Activated CD4-positive, alpha-beta memory T cell treated with anti-CD3 and anti-CD28 coated beads, Interleukin-2, amount 10 ng/mL, durations not matched to agents 7 days and 5 days (primary cell): ENCODE measurements around the gene IMP3. TPM values are rescaled to one million over a fixed set of nuclear protein-coding genes. Genes with fewer than 3 reads are reported as not detected.
A peak's percentile ranks its signal among the peaks of the same experiment; 100 is the strongest.

Experiments
- CTCF ChIA-PET: fragments of 350-600 bp; sonication (Branson Sonifier 250); formaldehyde crosslinking; loops from one replicate; lab custom pipeline; 2021; ENCODE audit warnings: antibody characterized with exemption, inconsistent platforms; lab: Charles Lee
- POLR2A ChIA-PET: fragments of 350-600 bp; sonication (Branson Sonifier 250); formaldehyde crosslinking; loops from one replicate; lab custom pipeline; 2021; ENCODE audit warnings: antibody characterized with exemption; lab: Charles Lee
- DNase-seq: peaks from one replicate; pipeline ENCODE4 v3.0.0-alpha.2; 2020
- H3K27ac Mint-ChIP-seq: one replicate; pipeline ENCODE4 v1.8.0; 2021; ENCODE audit warnings: mild to moderate bottlenecking, mixed read lengths
- H3K27me3 Mint-ChIP-seq: one replicate; pipeline ENCODE4 v1.8.0; 2021; ENCODE audit warnings: mixed read lengths
- H3K36me3 Mint-ChIP-seq: one replicate; pipeline ENCODE4 v1.8.0; 2021; ENCODE audit warnings: low read depth, mixed read lengths
- H3K4me1 Mint-ChIP-seq: one replicate; pipeline ENCODE4 v1.8.0; 2021; ENCODE audit warnings: mixed read lengths
- H3K4me3 Mint-ChIP-seq: one replicate; pipeline ENCODE4 v1.8.0; 2021; ENCODE audit warnings: mild to moderate bottlenecking, mixed read lengths
- H3K9me3 Mint-ChIP-seq: one replicate; pipeline ENCODE4 v1.8.0; 2021; ENCODE audit warnings: mixed read lengths
- total RNA-seq, 2 experiments: library from RNA; stranded (reverse); gene quantifications; one replicate each; pipeline ENCODE4 v1.2.3, GENCODE V29; 2021

The IMP3 gene
- total RNA-seq, 2 experiments from 2014 or later: 72.3 to 75.5 TPM

DNA sequence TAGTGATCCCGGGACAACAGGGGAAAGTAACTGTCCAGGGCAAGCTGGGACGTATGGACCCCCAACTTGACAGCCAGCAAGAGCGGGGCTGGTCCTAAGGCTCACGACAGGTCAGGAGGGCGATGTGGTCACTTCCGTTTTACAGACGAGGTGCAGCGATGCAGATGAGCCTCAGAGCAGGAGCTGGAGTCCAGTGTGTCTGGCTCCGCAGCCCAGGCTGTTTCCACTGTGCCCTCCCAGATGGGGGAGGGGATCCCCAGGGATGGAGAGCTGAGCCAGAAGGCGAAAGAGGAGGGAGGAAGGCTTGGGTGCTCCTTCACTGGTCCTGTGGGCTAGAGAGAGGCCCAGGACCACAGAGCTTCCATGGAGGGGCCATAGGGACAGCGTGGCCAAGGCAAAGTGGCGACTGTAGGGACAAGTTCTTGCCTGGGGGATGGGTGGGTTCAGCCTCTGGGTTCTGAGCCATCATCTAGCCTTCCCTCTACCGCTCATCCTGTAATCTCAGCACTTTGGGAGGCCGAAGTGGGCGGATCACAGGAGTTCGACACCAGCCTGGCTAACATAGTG lies 13.4 kb upstream of the IMP3 start:
- no peak for DNase-seq
- Mint-ChIP-seq H3K9me3 (no peaks in the 10 kb centered on the region), H3K27ac (no peak overlapping the region), H3K4me3 (no peak overlapping the region), H3K27me3 (no peaks in the 10 kb centered on the region), H3K36me3 (no peaks in the 10 kb centered on the region), H3K4me1 (peaks cover 20% of the 10 kb centered on the region)
- CTCF ChIA-PET: no interaction called here
- POLR2A ChIA-PET: interaction anchor here (0.6 to 1.2 kb wide), 2 partner anchors 212 to 284 kb away, joined by 3 to 4 read pairs; no protein-coding TSS in a partner anchor

DNA sequence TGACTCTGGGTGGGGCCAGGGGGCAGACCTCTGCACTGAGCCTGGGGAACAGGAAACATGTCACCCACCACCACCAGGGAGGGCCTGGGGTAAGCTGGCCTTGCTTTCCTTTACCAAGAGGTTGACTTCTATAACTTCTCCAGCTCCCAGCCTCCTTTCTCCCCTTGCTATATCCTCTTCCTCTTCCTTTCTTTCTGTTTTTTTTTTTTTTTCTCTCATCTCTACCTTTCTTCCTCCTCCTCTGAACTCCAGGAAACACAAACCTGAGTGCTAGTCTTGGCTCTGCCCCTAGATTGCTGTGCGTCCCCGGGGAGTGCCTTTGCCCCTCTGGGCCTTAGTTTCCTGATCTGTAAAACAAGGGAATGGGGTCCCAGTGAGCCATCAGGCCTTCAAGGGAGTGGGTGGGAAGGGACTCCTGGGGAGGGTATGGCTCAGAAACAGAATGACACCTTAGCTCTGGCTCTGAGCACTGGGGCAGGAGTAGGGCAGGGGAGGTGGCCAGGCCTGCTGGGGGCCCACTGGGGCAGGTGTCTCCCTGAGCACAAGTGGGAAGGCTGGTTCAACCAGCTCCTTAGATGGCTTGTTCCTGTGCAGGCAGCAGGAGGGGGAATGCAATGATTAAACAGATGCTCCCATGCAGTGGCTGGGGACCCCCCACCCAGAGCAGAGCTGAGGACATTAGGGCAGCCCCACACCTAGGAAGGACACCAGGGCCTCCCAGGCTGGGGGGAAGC lies 12.0 kb upstream of the IMP3 start:
- DNase-seq: peak; percentile 18
- Mint-ChIP-seq H3K4me3 (no peak overlapping the region), H3K4me1 (peaks cover 24% of the 10 kb centered on the region), H3K27me3 (peaks cover 3% of the 10 kb centered on the region), H3K27ac (peak overlapping the region; percentile 14), H3K36me3 (no peaks in the 10 kb centered on the region), H3K9me3 (no peaks in the 10 kb centered on the region)
- POLR2A ChIA-PET: interaction anchor here (1.1 to 2.1 kb wide), 2 partner anchors 11 to 26 kb away, joined by 3 to 20 read pairs; partner anchors contain the start of genes IMP3 and SNUPN
- CTCF ChIA-PET: interaction anchor here (0.8 to 1.3 kb wide), 4 partner anchors 10 to 150 kb away, joined by 3 to 4 read pairs (median 4); partner anchors contain the start of gene IMP3

DNA sequence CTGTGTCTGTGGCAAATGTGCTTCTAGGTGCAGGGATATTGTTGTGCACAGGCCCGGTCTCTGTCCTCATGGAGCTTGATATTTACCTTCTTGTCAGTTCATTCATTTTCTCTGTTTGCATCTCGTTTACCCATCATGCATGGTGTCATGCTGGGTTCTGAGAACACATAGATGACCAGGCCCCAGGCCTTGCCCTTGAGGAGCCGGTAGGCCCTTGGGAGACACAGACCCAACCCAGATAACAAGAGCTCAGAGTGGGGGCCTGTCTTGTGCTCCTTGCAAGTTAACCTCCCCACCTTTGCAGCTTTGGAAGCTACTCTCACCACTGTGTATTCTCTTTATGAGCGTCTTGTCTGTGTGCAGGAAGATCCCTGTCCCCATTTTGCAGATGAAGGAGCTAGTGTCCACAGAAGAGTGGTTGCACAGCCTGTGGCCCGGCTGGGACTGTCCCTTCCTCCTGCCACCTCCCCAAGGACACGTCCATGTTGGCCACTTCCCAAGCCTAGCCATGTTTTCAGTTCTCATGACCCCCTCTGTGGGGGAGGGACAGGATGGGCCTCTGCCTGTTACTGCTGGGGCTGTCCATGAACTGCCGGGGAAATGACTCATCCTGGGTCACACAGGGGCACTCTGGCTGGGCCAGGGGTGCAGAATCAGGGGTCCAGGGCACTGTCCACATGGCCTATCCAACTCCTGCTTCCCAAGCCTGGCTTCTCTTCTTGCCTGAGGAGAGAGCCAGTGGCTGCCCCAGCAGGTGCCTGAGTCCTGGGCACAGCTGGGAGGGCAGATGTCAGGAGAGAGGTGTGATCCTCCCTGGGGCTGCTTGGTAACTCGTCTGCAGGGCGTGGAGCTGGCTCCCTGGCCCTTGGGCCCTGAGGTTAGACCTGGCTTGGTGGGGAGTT lies 11.1 kb upstream of the IMP3 start:
- H3K9me3 Mint-ChIP-seq: no peaks in the 10 kb centered on the region
- POLR2A ChIA-PET: interaction anchor here (1.1 to 2.1 kb wide), 2 partner anchors 10 to 25 kb away, joined by 3 to 20 read pairs; partner anchors contain the start of genes IMP3 and SNUPN
- no peak overlapping the region for H3K4me3 Mint-ChIP-seq
- peaks cover 10% of the 10 kb centered on the region for H3K27me3 Mint-ChIP-seq
- no peak for DNase-seq
- peak overlapping the region; percentile 14 for H3K27ac Mint-ChIP-seq
- peaks cover 29% of the 10 kb centered on the region for H3K4me1 Mint-ChIP-seq
- CTCF ChIA-PET: interaction anchor here (0.8 to 1.3 kb wide), 5 partner anchors 10 to 151 kb away, joined by 3 to 4 read pairs (median 3); partner anchors contain the start of gene IMP3
- H3K36me3 Mint-ChIP-seq: no peaks in the 10 kb centered on the region

DNA sequence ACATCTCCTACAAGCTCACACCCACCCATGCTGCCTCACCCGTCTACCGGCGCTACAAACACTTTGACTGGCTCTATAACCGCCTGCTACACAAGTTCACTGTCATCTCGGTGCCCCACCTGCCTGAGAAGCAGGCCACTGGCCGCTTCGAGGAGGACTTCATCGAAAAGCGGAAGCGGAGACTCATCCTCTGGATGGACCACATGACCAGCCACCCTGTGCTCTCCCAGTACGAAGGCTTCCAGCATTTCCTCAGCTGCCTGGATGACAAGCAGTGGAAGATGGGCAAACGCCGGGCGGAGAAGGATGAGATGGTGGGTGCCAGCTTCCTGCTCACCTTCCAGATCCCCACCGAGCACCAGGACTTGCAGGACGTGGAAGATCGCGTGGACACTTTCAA lies 9.8 kb upstream of the IMP3 start:
- no peak for DNase-seq
- Mint-ChIP-seq H3K27ac (no peak overlapping the region), H3K27me3 (peaks cover 10% of the 10 kb centered on the region), H3K4me1 (peaks cover 29% of the 10 kb centered on the region), H3K9me3 (no peaks in the 10 kb centered on the region), H3K4me3 (no peak overlapping the region), H3K36me3 (no peaks in the 10 kb centered on the region)
- CTCF ChIA-PET: no interaction called here
- POLR2A ChIA-PET: interaction anchor here (1.7 kb wide), 1 partner anchor 10 kb away, joined by 6 read pairs; the partner anchor contains the start of gene IMP3

DNA sequence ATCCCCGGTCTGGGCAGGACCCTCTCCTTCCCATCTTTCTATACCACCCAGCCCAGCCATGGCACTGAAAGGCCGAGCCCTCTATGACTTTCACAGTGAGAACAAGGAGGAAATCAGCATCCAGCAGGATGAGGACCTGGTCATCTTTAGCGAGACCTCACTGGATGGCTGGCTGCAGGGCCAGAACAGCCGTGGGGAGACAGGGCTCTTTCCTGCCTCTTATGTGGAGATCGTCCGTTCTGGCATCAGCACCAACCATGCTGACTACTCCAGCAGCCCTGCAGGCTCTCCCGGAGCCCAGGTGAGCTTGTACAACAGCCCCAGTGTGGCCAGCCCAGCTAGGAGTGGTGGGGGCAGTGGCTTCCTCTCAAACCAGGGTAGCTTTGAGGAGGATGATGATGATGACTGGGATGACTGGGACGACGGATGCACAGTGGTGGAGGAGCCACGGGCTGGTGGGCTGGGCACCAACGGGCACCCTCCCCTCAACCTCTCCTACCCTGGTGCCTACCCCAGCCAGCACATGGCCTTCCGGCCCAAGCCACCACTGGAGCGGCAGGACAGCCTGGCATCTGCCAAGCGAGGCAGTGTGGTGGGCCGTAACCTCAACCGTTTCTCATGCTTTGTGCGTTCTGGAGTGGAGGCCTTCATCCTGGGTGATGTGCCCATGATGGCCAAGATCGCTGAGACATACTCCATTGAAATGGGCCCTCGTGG lies 9.2 kb upstream of the IMP3 start:
- Mint-ChIP-seq H3K27me3 (peaks cover 10% of the 10 kb centered on the region), H3K4me1 (peaks cover 29% of the 10 kb centered on the region), H3K4me3 (peak overlapping the region; percentile 11), H3K36me3 (no peaks in the 10 kb centered on the region), H3K27ac (no peak overlapping the region), H3K9me3 (no peaks in the 10 kb centered on the region)
- ChIA-PET CTCF (no interaction called here), POLR2A (interaction anchor here (1.7 kb wide), 1 partner anchor 9 kb away, joined by 6 read pairs; the partner anchor contains the start of gene IMP3)
- no peak for DNase-seq

DNA sequence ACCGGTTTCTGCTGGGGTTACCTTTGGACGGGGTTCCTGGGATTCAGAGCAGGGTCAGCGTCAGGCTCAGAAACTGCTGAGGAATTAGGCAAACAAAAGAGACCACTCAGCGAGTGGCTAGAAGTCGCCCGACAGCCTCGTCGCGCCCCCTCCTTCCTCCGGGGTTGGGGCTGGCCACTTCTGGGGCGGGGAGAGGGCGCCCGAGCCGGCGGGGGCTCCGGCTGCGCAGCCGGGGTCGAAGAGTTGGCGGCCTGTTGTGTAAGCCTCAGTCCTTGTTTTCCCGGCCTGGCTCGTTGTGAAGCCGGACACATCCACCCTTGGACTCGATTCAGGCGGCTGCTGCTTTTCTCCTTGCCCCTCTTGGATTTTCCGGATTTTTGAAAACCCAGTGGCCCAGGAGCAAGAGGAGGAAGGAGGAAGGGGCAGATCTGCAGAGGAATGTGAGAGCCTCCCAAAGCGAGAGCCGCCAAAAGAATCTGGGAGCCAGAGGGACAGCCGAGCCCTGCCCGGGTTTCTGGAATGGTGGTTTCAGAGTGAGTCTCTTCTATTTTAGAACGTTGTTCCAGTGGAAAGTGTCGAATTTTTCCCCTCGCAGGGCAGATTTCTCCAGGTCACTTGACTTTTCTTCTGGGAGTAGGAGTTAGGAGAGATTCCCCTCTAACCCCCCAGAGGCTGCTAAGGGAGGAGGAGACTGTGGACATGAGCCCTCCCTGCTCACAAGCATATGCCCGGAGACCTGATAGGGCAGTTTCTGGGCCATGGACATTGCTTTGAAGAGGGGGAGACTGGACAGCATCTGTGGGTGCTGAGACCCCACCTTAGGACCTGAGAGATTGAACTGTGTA lies 8.4 kb upstream of the IMP3 start:
- ChIA-PET CTCF (interaction anchor here (0.7 to 1.9 kb wide), 11 partner anchors 16 to 1308 kb away, joined by 3 to 16 read pairs (median 4); partner anchors contain the start of genes MAN2C1 and PTPN9), POLR2A (interaction anchor here (1.1 to 2.9 kb wide), 8 partner anchors 8 to 280 kb away, joined by 4 to 30 read pairs (median 8); partner anchors contain the start of genes IMP3, MAN2C1, PTPN9 and SIN3A)
- peak overlapping the region; percentile 75 for H3K4me3 Mint-ChIP-seq
- no peak for DNase-seq
- H3K27ac Mint-ChIP-seq: no peak overlapping the region
- peaks cover 10% of the 10 kb centered on the region for H3K27me3 Mint-ChIP-seq
- H3K4me1 Mint-ChIP-seq: peaks cover 29% of the 10 kb centered on the region
- no peaks in the 10 kb centered on the region for H3K36me3 Mint-ChIP-seq
- H3K9me3 Mint-ChIP-seq: no peaks in the 10 kb centered on the region

DNA sequence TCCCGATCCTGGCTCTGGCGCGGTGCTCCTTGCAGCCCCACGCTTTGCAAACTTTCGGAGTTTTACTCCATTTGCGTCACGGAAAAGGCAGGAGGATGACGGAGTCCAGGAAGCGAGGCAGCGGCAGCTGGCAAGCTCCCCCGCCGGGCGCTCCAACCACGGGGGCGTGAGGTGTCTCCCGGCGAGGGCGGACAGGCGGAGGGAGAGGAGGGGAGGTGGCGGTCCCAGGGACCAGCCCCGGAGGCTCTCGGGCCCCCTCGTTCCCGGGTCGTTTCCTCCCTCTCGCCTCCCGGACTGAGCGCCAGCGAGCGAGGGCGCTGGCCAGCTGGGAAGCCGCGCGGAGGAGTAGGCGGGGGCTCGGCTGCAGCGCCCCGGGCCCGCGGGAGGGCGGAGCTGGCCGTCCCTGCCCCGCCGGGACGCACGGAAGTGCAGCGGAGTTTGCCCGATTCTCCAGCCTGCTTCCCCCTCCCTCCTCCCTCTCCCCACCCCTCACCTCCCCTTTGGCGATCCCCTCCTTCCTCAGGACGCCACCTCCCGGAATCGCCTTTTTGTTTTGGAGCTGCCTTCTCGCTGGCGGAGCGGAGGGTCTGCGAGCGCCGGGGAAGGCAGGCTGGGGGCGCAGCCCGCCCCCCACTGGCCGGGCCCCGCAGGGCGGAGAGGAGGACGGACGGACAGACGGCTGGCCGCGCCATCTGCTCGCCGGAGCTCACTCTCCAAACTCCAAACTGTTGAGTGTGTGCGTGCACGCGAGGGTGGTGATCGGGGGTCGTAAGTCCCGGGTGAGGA lies 7.5 kb upstream of the IMP3 start, which contains the start of gene SNX33:
Gene SNX33 (plus strand): TSS at position 543 of the 786 bp plus-strand sequence. CDS start 1,191 bp downstream, outside the sequence.
- H3K36me3 Mint-ChIP-seq: no peaks in the 10 kb centered on the region
- H3K9me3 Mint-ChIP-seq: no peaks in the 10 kb centered on the region
- peaks cover 10% of the 10 kb centered on the region for H3K27me3 Mint-ChIP-seq
- H3K4me3 Mint-ChIP-seq: peak within 1 kb of the TSS; percentile 79
- H3K4me1 Mint-ChIP-seq: peaks cover 29% of the 10 kb centered on the region
- peak; percentile 60 for DNase-seq
- H3K27ac Mint-ChIP-seq: no peak within 1 kb of the TSS
- ChIA-PET CTCF (interaction anchor here (0.7 to 1.9 kb wide), 19 partner anchors 9 to 1307 kb away, joined by 3 to 16 read pairs (median 4); partner anchors contain the start of genes MAN2C1, PTPN9 and SNUPN), POLR2A (interaction anchor here (0.7 to 2.9 kb wide), 11 partner anchors 9 to 279 kb away, joined by 3 to 30 read pairs (median 5); partner anchors contain the start of genes MAN2C1, PTPN9, SIN3A and SNUPN)

DNA sequence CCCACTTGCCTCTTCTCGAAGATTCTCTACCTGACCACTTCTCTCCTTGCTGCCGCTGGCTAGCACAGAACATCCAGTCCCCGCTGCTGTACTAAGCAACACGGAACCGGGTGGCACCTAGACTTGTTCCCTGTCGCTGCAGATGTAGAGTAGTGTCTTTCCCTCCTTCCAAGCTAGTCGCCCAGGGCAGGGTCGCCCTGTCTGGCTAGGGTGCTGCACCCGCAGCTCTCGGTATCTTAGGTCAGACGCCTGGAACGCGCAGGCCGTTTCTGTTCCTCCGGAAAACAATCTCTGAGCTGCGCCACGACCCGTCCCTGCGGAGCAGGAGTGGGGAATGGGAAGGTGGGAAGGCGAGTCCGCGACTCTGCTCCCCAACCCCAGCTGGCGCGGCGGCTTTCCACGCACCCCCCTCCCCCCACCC lies 6.9 kb upstream of the IMP3 start:
- peak; percentile 19 for DNase-seq
- Mint-ChIP-seq H3K9me3 (no peaks in the 10 kb centered on the region), H3K36me3 (no peaks in the 10 kb centered on the region), H3K4me3 (peak overlapping the region; percentile 79), H3K27ac (no peak overlapping the region), H3K27me3 (peaks cover 10% of the 10 kb centered on the region), H3K4me1 (peaks cover 30% of the 10 kb centered on the region)
- ChIA-PET CTCF (interaction anchor here (0.8 to 1.9 kb wide), 17 partner anchors 9 to 279 kb away, joined by 3 to 16 read pairs (median 4); partner anchors contain the start of genes MAN2C1, PTPN9 and SNUPN), POLR2A (interaction anchor here (0.7 to 2.9 kb wide), 11 partner anchors 8 to 279 kb away, joined by 3 to 30 read pairs (median 5); partner anchors contain the start of genes MAN2C1, PTPN9, SIN3A and SNUPN)

DNA sequence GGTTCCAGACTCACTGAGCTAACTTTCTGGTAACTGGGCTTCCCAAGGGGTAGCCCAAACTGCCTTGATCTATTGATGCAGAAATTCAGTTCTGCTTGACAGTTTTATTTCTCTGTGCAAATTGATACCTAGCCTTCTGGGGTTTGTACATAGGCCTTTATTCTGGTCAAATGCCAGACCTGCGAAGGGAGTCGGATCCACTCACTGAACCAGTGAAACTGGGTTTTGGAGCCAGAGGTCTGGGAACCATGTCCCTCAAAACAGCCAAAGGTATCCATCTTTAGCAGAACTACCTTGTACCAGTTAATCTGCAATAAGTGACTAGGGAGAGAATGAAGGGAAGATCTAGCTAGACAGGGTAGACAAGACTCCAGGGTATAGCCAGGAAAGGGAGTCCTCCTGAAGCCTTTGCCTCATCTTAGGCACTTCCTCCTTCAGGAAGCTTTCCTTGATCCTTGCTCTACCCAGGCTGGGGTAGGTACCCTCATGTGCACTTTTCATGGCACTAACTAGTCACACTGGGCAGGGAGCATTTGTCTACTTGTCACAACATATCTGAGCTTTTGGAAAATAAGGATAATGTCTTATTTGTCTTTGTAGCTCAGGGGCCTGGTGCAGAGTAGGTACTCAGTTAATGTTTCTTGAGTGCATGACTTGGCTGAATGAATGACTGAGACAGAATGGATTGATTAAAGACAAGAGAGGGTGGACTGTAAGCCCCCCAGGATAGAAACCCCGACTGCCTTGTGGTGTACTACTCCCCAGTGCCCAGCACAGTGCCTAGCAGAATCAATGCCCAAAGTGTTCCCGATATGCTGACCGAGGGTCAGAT lies 6.3 kb upstream of the IMP3 start:
- H3K36me3 Mint-ChIP-seq: no peaks in the 10 kb centered on the region
- H3K9me3 Mint-ChIP-seq: no peaks in the 10 kb centered on the region
- POLR2A ChIA-PET: interaction anchor here (0.7 to 2.9 kb wide), 11 partner anchors 8 to 278 kb away, joined by 3 to 30 read pairs (median 5); partner anchors contain the start of genes MAN2C1, PTPN9, SIN3A and SNUPN
- peak overlapping the region; percentile 79 for H3K4me3 Mint-ChIP-seq
- CTCF ChIA-PET: interaction anchor here (0.5 to 1.9 kb wide), 10 partner anchors 18 to 278 kb away, joined by 3 to 16 read pairs (median 4); partner anchors contain the start of genes MAN2C1, PTPN9 and SNUPN
- peaks cover 24% of the 10 kb centered on the region for H3K4me1 Mint-ChIP-seq
- no peak for DNase-seq
- no peak overlapping the region for H3K27ac Mint-ChIP-seq
- peaks cover 10% of the 10 kb centered on the region for H3K27me3 Mint-ChIP-seq
